DOHH2 (cell line): ENCODE measurements around the gene LRWD1.

Experiments used
- H3F3A ChIP-seq: fragments of 200-600 bp; sonication (generic), shearing (Covaris generic); 2 replicates; pipeline ENCODE4 v1.6.0; 2016; ENCODE audit warnings: antibody characterized with exemption, mild to moderate bottlenecking; ENCODE audit not compliant: control insufficient read depth, insufficient read depth
- H3K27ac ChIP-seq: fragments of 200-600 bp; sonication (generic); 2 replicates; pipeline ENCODE4 v1.5.1; 2014; ENCODE audit warnings: low read depth, mild to moderate bottlenecking, low read length, moderate library complexity
- H3K27me3 ChIP-seq: fragments of 200-600 bp; sonication (generic); 2 replicates; pipeline ENCODE4 v1.6.1; 2014; ENCODE audit warnings: mild to moderate bottlenecking, low read length, mixed read lengths; ENCODE audit not compliant: control insufficient read depth
- H3K36me3 ChIP-seq: fragments of 200-600 bp; sonication (generic); 2 replicates; pipeline ENCODE4 v1.6.1; 2014; ENCODE audit warnings: mild to moderate bottlenecking, low read length, moderate library complexity, mixed read lengths; ENCODE audit not compliant: control insufficient read depth
- H3K4me1 ChIP-seq: fragments of 200-600 bp; sonication (generic); 2 replicates; pipeline ENCODE4 v1.6.1; 2014; ENCODE audit warnings: mild to moderate bottlenecking, low read length, mixed read lengths; ENCODE audit not compliant: control insufficient read depth
- H3K4me2 ChIP-seq: fragments of 200-600 bp; sonication (generic); 2 replicates; pipeline ENCODE4 v1.6.0; 2014; ENCODE audit warnings: mild to moderate bottlenecking, low read length, moderate library complexity
- H3K4me3 ChIP-seq: fragments of 200-600 bp; sonication (generic); 2 replicates; pipeline ENCODE4 v1.5.1; 2014; ENCODE audit warnings: mild to moderate bottlenecking, low read length, mixed read lengths
- H3K79me2 ChIP-seq: fragments of 200-600 bp; sonication (generic); 2 replicates; pipeline ENCODE4 v1.6.1; 2014; ENCODE audit warnings: mild to moderate bottlenecking, low read length, mixed read lengths; ENCODE audit not compliant: control insufficient read depth
- H3K9me2 ChIP-seq: fragments of 200-600 bp; sonication (generic); replicated peaks from 2 replicates; pipeline ENCODE4 v1.6.1; 2014; ENCODE audit warnings: mild to moderate bottlenecking, low read length, mixed read lengths; ENCODE audit not compliant: control insufficient read depth
- H3K9me3 ChIP-seq: fragments of 200-600 bp; sonication (generic); 2 replicates; pipeline ENCODE4 v1.6.1; 2014; ENCODE audit warnings: antibody characterized with exemption, low read length, mixed read lengths; ENCODE audit not compliant: control insufficient read depth, insufficient read depth
- H4K20me1 ChIP-seq: fragments of 200-600 bp; sonication (generic); 2 replicates; pipeline ENCODE4 v1.6.0; 2014; ENCODE audit warnings: low read depth, mild to moderate bottlenecking, antibody characterized with exemption, low read length, moderate library complexity; ENCODE audit not compliant: control insufficient read depth, insufficient read depth
- CTCF ChIP-seq: fragments of 200-600 bp; sonication (generic); IDR thresholded peaks from one replicate; pipeline ENCODE4 v1.5.1; 2014; ENCODE audit warnings: antibody characterized with exemption, mild to moderate bottlenecking, low read depth, low read length; ENCODE audit not compliant: poor library complexity, severe bottlenecking
- EZH2phosphoT487 ChIP-seq: fragments of 200-600 bp; sonication (generic); IDR thresholded peaks from 2 replicates; pipeline ENCODE4 v1.6.1; 2017; ENCODE audit warnings: borderline replicate concordance, mild to moderate bottlenecking, antibody characterized with exemption, low read length, moderate library complexity, mixed read lengths

LRWD1 gene

GRCh38 chr7:102463841-102464576 lies 775 bp upstream of the LRWD1 start:
- Histone ChIP-seq H3F3A (peaks cover 4% of the 10 kb centered on the region; the same call in 1 of the 2 replicates), H3K4me3 (peak overlapping the region; percentile 94), H3K9me3 (no peaks in the 10 kb centered on the region), H3K4me1 (peaks cover 26% of the 10 kb centered on the region), H3K4me2 (peak overlapping the region; percentile 86), H3K36me3 (peaks cover 33% of the 10 kb centered on the region), H3K9me2 (no peaks in the 10 kb centered on the region), H3K79me2 (peaks cover 37% of the 10 kb centered on the region), H4K20me1 (0 out of 2 replicates have a peak, but pooled peaks cover 10% of the 10 kb centered on the region), H3K27me3 (no peaks in the 10 kb centered on the region), H3K27ac (no peak overlapping the region)
- TF ChIP-seq CTCF, result no peak
- no peak for TF ChIP-seq EZH2phosphoT487

DNA sequence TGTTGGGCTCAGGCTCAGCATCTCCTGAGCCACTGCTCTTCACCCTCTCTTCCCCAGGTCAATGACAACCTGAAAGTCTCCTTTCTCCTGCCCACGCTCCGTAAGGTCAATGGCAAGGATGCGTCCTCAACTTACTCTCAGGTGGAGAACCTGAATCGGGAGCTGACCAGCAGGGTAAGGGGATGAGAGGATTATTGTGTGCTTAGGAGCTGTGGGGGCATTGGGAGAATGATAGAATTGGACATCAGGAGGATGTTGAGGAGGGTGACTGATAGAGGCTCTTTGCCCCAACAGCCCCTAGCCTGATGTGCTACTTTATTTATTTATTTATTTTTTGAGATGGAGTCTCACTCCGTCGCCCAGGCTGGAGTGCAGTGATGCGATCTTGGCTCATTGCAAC lies 1.3 kb downstream of the LRWD1 start:
- H3K27ac ChIP-seq, result peak overlapping the region; percentile 58

GRCh38 chr7:102467581-102468477 lies 3.0 kb downstream of the LRWD1 start:
- no peak for TF ChIP-seq CTCF
- TF ChIP-seq EZH2phosphoT487, result no peak
- Histone ChIP-seq H3F3A (peaks cover 4% of the 10 kb centered on the region; the same call in 1 of the 2 replicates), H3K9me2 (no peaks in the 10 kb centered on the region), H3K4me3 (no peak overlapping the region), H3K4me2 (no peak overlapping the region), H3K36me3 (peaks cover 61% of the 10 kb centered on the region), H3K9me3 (no peaks in the 10 kb centered on the region), H3K27ac (no peak overlapping the region), H3K79me2 (peaks cover 30% of the 10 kb centered on the region), H3K4me1 (peaks cover 26% of the 10 kb centered on the region), H4K20me1 (peaks cover 12% of the 10 kb centered on the region; the same call in 1 of the 2 replicates), H3K27me3 (no peaks in the 10 kb centered on the region)

More for the DNA sequence above, 1.3 kb downstream of the LRWD1 start:
- peaks cover 26% of the 10 kb centered on the region for H3K4me1 ChIP-seq
- no peak for TF ChIP-seq CTCF
- no peak for TF ChIP-seq EZH2phosphoT487
- H3K9me2 ChIP-seq, result no peaks in the 10 kb centered on the region
- H3K36me3 ChIP-seq, result peaks cover 44% of the 10 kb centered on the region
- no peaks in the 10 kb centered on the region for H3K9me3 ChIP-seq
- peak overlapping the region; percentile 86 for H3K4me2 ChIP-seq
- 0 out of 2 replicates have a peak, but pooled peaks cover 10% of the 10 kb centered on the region for H4K20me1 ChIP-seq
- peak overlapping the region; percentile 94 for H3K4me3 ChIP-seq
- peaks cover 37% of the 10 kb centered on the region for H3K79me2 ChIP-seq
- H3K27me3 ChIP-seq, result no peaks in the 10 kb centered on the region
- H3F3A ChIP-seq, result peaks cover 4% of the 10 kb centered on the region; the same call in 1 of the 2 replicates
